Measurements from ENCODE around the gene RIT2.

DNA sequence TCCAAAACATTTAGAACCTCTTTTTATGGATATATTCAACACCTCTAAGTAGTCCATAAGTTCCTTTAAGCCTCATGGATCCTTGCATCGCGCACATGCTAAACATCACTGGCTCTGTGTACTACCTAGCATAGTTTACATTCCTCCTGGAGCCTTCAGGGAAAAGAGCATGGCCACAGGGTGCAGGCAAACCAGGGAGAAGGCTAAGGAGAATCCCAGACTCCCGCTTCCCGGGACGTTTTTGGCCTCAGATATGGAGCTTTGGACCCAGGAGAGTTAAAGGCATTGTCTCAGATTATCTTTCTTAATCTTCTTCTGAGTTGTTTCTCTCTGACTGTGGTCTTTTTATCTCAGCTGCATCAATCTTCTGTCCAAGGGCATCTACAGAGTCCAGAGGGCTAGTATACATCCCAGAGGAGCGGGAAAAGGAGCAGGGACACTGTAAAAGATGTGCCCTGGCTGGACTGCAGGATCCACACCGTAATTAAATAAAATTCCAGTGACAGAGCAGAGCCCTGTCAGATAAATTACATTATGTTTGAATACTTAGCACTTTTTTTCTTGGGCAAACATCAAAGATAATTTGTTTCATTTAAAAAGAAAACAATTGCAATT is 36.9 kb downstream of the RIT2 start:
- TF ChIP-seq POU6F1 (CRISPR knock-in tag; IDR thresholded peaks at IDR 0.05; ENCODE audit: borderline replicate concordance, low read depth): no peak
- TF ChIP-seq CREB5 (CRISPR knock-in tag; IDR thresholded peaks at IDR 0.05; ENCODE audit: low read depth): no peak
- TF ChIP-seq BACH2 (CRISPR knock-in tag; IDR thresholded peaks at IDR 0.05; ENCODE audit: borderline replicate concordance): no peak
- no peak for TF ChIP-seq GLIS3 (CRISPR knock-in tag; IDR thresholded peaks at IDR 0.05)
- TF ChIP-seq ZNF70 (CRISPR knock-in tag; IDR thresholded peaks at IDR 0.05): no peak
- TF ChIP-seq ZC3H10 (CRISPR knock-in tag; IDR thresholded peaks at IDR 0.05): no peak
- no peak for TF ChIP-seq ZFP30 (CRISPR knock-in tag; IDR thresholded peaks at IDR 0.05)
- TF ChIP-seq PPARA (CRISPR knock-in tag; IDR thresholded peaks at IDR 0.05; ENCODE audit: borderline replicate concordance): no peak
- TF ChIP-seq ZNF8 (CRISPR knock-in tag; IDR thresholded peaks at IDR 0.05): no peak
- no peak for TF ChIP-seq ZNF565 (CRISPR knock-in tag; conservative IDR thresholded peaks at IDR 0.05; ENCODE audit: low read depth)
- no peak for TF ChIP-seq ARNTL (CRISPR knock-in tag; IDR thresholded peaks at IDR 0.05; ENCODE audit: borderline replicate concordance, low read depth)
- TF ChIP-seq OSR1 (CRISPR knock-in tag; IDR thresholded peaks at IDR 0.05): no peak

Measured in SK-N-SH treated with all-trans-retinoic acid at 6 μM for 48 hours (cell line).